NCI-H345 treated with DMSO at 0.1 percent for 48 hours (cell line): ENCODE data around the gene SNORC.
"Not testable (repeated sequence)": the region's sequence is repeated elsewhere in the genome, so short reads cannot be mapped to it uniquely, and the experiment has no call there.

Source experiments
- DNase-seq: peaks from one replicate; lab custom pipeline; 2025; ENCODE audit not compliant: unreplicated experiment; lab: John Stamatoyannopoulos, UW

SNORC gene

DNA sequence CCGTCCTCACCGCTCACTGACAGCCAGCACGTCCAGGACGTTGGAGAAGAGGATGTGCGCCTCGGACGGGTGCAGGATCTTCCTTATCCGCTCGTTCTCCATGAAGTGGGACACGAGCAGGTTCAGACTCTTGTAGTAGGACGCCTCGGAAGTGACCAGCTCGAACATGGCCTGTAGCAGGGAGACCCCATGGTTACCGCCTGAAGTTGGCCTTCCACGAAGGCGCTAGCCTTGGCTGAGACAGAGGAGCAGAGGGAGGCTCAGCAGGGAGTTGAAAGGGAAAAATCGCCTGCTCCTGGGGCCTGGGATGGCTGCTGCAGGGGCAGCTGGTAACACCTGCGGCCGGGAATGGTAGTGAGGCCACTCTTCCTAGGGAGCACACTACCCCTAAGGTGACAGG, 24.7 kb downstream of the SNORC start:
- no peak for DNase-seq

DNA sequence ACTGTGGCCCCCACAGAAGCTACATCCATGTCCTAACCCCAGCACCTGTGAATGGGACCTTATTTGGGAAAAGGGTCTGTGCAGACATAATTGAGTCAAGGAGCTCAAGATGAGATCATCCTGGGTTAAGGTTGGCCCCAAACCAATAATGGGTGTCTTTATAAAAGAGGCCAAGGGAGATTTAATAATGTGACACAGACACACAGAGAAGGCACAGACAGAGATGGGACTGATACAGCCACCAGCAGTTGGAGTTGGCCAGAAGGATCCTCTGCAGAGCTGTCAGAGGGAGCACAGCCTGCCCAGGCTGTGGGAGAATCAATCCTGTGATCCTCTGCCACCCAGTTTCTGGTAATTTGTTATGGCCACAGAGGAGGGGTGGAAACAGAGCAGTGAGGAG, 26.0 kb downstream of the SNORC start:
- no peak for DNase-seq

DNA sequence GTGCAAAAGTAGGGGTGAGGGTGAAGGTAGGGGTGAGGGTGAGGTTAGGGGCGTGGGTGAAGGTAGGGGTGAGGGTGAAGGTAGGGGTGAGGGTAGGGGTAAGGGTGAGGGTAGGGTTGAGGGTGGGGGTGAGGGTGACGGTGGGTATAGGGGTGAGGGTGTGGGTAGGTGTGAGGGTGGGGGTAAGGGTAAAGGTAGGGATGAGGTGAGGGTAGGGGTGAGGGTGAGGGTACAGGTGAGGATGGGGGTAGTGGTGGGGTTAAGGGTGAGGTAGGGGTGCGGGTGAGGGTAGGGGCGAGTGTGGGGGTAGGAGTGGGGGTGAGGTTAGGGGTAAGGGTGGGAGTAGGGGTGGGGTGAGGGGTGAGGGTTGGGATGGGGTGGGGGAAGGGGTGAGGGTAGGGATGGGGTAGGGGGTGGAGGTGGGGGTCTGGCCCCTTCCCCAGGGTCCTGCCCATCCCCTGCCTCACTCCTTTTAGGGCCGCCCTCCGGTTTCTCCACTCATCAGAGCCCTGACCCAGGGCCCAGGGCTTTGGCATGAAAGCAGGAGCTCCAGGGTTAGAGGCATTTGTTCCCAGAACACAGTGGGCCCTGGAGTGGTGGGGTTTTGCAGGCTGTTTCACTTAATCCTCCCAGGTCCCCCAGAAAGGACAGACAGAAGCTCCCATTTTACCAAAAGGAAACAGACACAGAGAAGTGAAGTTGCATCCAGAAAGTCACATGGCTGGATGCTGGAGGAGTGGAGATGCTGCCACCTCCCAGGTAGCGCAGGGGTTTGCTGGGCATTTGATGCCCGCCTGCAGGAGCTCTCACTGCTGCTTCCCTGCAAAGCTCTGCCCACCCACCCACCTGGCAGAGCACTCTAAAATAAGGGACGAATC, 26.9 kb downstream of the SNORC start:
- no peak for DNase-seq

DNA sequence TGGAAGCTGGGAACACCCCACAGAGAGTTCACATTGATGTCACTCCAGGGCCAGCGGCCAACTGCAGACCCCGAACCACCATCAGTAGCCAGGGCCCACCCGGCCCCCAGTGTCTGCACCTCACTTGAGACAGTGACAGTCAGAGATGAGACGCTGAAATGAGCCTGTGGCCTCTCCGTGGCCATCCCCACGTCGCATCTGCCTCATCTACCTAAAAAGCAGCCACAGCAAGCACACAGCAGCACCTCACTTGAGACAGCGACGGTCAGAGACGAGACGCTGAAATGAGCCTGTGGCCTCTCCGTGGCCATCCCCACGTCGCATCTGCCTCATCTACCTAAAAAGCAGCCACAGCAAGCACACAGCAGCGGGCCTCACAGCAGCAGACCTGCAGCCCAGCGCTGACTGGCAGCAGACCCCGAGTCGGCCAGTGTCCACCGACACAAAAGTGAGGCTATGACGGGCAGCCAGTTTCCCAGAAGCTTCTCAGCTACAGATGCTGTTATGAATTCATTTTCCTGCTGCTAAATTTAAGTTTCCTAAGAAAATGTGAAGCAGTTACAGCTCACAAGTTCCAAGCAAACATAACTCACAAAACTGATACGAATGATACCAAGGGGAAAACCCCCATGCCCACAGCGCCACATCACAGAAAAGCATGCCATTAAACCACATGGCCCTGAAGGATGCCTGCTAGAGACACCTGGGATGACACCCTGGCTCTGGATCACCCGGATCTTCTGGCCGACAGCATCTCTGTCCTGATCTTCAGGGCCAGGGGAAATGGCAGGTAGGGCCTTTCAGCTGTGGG, 27.7 kb downstream of the SNORC start:
- DNase-seq: no peak

DNA sequence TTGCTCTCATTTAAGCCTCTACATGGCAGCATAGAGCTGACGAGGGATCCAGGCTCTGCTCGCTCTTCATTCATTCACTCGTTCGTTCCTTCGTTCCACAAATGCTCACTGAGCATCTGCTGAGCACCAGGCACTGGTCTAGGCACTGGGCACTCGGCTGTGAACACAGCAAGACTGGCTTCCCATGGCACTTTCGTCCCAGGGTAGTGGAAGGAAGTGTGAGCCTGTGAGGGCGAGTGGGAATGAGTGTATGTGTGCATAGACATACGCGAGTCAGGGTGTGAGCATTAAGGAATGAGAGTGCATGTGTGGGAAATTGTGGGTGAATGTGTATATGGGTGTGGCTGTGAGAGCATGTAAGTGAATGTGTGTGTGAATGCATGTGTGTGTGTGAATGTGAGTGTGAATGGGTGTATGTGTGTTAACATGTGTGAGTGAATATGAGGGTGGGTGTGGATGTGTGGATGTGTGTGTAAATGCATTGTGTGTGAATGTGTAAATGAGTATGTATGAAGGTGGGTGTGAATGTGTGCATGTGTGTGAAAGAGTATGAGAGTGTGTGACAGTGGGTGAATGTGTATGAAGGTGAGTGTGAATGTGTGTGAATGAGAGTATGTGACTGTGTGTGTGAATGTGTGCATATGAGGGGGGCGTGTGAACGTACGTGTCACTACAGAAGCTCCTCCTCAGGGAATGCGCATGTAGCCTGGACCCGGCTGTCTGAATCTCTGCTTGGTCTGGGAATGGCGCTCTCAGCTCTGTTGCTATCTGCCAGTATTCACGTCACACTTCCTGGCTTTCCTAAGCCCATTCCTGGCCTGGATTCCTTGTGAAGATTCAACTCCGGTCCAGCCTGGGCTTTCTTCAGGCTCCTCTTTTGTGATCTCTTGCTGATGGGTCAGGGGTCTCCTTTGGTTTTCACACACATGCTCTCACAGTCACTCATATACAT, 28.8 kb downstream of the SNORC start:
- no peak for DNase-seq

DNA sequence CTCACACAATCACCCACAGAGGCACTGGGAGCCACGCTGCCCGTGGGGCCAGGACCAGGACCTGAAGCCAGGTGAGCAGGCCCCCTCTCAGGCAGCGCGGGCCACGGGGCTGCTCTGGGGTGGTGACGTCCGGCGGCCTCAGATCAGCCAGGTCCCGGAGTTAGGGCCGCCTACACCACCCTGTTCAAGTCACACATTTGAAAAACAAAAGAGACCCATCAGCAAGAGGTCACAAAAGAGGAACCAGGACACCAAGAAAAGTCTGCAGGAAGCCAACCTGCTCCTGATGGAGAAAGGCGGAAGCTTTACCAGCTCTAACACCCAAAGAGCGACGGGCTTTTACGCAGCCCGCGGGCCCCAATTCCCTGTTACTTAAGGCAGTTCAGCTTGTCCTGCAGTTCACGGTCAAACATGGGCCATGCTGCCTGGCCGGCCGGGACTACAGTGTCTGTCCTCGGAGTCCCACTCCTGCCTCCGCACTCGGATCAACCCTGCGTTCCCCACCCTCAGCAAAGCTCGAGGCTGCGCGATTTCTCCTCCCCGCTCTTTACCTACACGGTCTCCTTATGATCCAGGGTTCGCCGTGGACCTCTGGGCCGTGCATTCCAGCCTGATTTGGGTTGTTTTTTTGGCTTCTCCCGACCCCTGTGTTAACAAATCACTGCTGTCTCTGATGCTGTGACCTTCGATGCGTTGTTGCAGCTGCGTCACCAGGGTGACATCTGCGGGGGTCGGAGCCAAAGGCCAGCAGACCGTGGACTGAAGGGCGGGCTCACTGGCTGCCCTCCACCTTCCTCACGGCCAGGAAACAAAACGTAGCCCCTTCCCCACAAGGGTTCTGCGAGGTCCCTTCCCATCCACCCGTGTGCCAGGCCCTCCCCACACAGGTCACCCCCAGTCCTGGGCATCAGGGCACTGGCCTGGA, 31.0 kb downstream of the SNORC start:
- DNase-seq: no peak

DNA sequence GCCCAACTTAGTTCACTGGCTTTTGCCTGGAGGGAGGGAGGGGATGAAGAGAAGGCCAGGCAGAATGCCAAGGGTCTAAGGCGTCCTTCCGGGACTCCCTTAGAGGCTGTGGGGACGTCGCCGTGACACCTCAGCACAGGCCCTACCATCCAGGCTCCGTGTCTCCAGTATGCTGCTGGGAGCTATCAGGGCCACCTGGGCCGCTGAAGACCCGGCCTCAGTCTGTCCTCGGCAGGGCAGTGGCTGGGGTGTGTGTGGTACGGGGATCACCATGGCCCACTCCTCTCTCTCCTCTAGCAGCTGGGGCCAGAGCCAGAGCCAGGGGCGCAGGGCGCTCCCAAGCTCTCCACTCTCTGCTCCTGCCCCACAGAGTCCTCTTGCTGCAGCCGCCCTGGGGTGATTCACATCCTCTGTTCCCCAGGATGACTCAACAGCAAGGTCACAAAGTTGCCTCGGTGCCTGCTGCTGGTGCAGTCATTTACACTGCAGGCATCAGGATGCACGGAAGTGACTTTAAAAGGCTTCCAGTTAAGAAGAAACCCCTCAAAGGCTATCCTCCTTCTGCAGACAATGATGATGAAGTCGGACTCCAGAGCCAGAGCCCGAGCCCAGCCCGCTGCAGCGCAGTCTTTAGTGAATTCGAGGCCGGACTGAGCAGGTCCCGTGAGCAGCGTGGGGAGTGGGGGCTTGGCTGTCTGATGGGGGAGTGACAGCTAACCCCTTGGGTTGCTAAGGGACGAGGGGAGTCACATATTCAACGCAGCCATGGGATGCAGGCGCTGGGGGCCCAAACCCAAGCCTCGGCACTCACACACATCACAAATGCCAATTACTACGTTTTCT, 31.9 kb downstream of the SNORC start:
- no peak for DNase-seq

DNA sequence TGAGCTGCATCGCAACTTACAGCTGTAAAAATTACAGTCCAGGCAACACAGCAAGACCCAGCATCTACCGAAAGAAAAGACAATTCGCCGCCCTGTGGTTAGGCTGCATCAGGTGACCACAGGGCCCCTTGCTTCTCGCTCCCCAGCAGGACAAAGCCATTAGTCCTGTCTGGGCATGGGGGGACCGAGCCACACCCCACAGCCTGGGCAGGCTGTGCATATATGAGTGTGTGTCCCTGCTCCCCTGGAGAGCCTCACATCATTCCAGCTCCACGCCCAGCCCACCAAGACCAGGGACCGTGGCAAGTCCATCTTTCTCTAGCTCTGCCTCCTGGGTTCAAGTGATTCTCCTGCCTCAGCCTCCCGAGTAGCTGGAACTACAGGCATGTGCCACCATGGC, 33.9 kb downstream of the SNORC start:
- DNase-seq: no peak

DNA sequence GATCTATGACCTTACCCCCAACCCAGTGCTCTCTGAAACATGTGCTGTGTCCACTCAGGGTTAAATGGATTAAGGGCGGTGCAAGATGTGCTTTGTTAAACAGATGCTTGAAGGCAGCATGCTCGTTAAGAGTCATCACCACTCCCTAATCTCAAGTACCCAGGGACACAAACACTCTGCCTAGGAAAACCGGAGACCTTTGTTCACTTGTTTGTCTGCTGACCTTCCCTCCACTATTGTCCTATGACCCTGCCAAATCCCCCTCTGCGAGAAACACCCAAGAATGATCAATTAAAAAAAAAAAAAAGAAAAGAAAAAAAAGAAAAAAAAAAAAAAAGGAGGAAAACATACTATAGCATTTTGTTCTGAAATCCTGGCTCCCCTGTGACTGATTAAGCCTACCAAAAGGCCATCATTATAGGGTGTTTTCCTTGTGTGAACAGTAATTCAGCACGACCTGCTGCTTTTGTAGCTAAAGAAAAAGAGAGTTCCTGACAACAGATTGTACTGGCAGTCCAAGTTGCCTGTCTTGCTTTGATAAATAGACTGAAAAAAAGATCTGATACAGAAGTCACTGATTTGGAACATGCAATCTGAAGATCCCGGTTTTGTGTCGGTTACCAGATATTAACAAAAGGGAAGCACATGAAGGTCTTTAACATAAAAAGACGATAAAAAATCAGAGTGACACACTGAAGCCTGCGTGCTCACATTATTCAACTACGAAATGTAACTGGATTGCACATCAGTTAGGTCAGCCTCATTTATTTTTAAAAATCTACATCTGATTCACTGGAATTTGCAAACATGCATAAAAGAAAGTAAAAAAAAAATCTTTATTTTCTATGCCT, 37.0 kb downstream of the SNORC start:
- DNase-seq: peak; percentile 2

DNA sequence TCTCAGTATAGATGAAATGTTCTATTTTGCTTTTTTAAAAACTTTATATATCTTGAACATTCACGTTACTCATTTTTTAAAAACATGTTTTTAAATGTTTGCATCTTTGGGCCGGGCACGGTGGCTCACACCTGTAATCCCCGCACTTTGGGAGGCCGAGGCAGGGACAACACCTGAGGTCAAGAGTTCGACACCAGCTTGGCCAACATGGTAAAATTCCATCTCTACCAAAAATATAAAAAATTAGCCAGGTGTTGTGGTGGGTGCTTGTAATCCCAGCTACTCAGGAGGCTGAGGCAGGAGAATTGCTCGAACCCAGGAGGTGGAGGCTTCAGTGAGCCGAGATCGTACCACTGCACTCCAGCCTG, 37.6 kb downstream of the SNORC start:
- not testable (repeated sequence) for DNase-seq

DNA sequence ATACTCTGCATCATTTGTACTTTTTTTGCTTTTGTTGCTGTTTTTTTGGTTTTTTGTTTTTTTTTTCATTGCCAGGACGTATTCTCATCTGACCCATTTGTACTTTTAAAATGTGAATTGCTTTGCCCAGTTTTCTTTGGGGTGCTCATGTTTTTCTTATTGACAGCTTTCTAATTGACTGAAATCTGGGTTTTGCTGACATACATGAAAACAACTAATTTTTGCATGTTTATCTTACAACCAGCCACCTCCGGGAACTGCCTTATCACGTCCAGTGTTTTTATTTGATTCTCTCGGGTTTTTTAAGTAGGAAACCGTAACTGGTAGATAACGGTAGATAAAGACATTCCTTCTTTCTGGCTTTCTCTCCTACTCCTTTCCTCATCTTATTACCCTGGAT, 38.6 kb downstream of the SNORC start:
- no peak for DNase-seq

DNA sequence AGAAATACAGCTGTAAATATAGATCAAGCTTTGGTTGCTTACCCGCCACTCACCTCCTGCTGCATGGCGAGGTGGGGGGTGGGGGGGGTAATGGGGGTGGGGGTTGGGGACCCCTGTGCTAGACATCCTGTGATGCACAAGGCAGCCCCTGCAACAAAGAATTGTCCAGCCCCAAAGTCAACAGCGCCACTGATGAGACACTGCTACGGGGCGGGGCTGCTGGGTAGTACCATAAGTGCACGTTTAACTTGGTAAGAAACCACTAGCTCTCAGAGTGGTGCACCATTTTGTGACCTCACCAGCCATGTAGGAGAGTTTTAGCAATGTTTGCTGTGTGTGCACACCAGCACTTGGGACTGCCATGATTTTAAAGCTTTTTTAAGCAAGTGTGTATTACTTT, 40.3 kb downstream of the SNORC start:
- no peak for DNase-seq

DNA sequence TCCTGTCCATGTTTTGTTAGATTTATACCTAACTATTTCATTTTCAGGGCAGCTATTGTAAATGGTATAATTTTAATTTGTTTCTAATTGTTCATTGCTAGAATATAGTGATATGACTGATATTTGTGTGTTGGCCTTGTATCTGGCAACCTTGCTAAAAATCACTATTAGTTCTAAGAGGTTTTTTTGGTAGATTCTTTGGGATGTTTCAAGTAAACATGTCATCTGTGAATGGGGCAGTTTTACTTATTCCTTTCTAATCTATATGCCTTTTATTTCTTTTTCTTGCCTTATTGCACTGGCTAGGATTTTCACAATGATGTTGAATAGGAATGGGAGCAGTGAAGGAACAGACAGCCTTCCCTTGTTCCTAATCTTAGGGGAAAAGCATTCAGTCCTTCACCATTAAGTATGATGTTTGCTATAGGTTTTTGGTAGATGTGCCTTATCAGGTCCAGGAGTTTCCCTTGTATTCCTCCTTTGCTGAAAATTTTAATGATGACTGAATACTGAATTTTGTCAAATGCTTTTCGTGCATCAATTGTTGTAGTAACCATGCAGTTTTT, 41.7 kb downstream of the SNORC start:
- no peak for DNase-seq

DNA sequence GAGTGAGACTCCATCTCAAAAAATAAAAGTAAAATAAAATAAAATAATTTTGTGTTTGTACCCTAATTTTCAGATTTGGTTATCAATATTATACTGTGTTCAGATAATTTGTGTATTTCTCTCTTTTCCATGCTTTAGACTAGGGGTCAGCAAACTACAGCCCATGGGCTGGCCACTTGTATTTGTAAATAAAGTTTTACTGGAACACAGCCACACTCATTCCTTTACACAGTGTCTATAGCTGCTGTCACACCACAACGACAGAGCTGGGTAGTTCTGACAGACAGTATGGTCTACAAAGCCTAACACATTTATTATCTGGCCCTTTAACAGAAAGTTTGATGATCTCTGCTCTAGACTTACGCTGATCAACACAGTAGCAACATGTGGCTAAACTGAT, 43.8 kb downstream of the SNORC start:
- no peak for DNase-seq

DNA sequence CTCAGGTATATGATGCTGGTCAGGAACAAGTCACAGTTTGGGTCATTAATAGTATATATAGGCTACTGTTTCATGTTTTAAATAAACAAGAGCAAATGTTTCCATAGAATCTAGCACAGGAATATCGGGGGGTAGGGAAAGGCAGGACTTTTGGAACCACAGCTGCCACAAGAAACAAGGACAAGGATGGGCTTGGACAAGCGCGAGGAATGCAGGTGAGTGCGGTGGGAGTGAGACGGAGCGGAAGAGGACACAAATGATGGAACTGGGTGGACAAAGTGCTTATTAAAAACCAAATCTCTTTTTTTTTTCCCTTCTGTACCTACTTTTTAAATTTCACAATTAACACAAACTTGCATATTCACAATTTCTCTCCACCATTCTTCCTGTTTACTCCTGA, 49.1 kb downstream of the SNORC start:
- DNase-seq: no peak

DNA sequence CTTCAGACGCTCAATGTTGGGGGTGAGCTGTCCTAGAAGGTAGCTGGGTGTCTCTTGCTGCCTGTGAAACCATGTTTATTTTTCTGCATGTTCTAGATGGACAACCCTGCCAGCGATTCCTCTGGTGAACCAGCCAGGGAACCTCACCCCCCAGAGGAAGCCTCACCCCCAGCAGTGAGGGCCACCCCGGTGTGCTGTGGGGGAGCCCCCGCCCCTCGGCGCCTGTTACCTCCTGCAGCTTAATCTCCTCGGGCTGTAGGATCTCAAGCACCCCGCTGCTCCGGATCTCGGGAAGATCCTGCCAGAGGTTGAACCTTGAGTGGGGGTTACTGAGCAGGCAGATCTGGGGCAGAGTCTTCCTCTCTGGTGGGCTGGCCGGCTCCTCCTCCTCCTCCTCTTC, 50.0 kb downstream of the SNORC start:
- DNase-seq: no peak

DNA sequence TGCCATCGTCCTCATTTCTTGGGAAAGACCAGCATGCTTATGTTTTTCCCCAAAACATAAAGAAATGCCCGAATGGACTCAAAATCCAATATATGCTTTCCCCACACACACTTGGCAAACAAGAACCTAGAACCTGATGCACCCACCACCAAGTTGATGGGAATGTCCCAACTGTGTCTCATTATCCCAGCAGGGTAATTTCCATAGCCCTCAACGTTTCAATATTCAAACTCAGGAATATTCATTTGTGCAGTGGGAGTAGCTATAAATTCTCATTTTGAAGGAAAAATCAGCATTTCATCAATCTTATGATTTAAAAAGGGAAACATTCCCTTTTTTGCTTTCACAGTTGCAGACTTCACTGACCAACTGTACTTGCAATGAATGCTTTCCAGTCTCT, 50.7 kb downstream of the SNORC start:
- DNase-seq: no peak

DNA sequence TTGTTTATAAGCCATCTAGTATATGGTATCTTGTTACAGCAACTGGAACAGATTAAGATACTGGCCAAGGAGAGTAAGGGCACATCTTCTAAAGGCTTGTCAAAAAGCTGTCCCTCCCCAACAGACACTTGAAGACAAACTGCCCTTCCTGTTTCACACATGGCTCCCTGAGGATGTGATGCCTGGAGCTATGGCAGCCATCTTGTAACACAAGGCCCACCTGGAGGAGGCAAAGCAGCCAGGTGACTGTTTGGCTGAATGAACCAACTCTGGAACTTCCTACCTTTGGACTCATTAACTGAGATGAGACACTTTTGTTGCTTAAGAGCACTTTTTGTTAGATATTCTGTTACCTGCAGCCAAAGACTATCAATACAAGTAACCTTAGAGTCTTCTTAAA, 54.4 kb downstream of the SNORC start:
- DNase-seq: no peak
